ENCODE data around the gene AGXT.

Gene AGXT

GRCh38 chr2:240909216-240909974 is 40.8 kb downstream of the AGXT start:
- TF ChIP-seq POLR2A (IDR thresholded peaks at IDR 0.05; ENCODE audit: low read length), result no peak
- DNase-seq, result no peak

GRCh38 chr2:240911641-240912265 is 43.1 kb downstream of the AGXT start:
- no peak for DNase-seq
- TF ChIP-seq GATA1 (IDR thresholded peaks at IDR 0.05; ENCODE audit: low read depth, low read length), result no peak

- no peak for DNase-seq
- no peak for TF ChIP-seq POLR2A (IDR thresholded peaks at IDR 0.05; ENCODE audit: low read length)
Observed at GRCh38 chr2:240912878-240913809, 44.5 kb downstream of the AGXT start.

GRCh38 chr2:240913810-240914644 is 45.4 kb downstream of the AGXT start:
- DNase-seq, result peak; percentile 30 to 56
- no peak for TF ChIP-seq POLR2A (IDR thresholded peaks at IDR 0.05; ENCODE audit: low read length)
- TF ChIP-seq GATA1 (IDR thresholded peaks at IDR 0.05; ENCODE audit: low read depth, low read length), result no peak

- no peak for DNase-seq
Observed at GRCh38 chr2:240914645-240915525, 46.3 kb downstream of the AGXT start.

GRCh38 chr2:240915526-240916341 is 47.1 kb downstream of the AGXT start:
- TF ChIP-seq POLR2A (IDR thresholded peaks at IDR 0.05; ENCODE audit: low read length), result no peak
- TF ChIP-seq GATA1 (IDR thresholded peaks at IDR 0.05; ENCODE audit: low read depth, low read length), result no peak

More at GRCh38 chr2:240914645-240915525, 46.3 kb downstream of the AGXT start:
- TF ChIP-seq POLR2A (IDR thresholded peaks at IDR 0.05; ENCODE audit: low read length), result no peak
- no peak for TF ChIP-seq GATA1 (IDR thresholded peaks at IDR 0.05; ENCODE audit: low read depth, low read length)

GRCh38 chr2:240916571-240917008 is 48.0 kb downstream of the AGXT start:
- TF ChIP-seq GATA1 (IDR thresholded peaks at IDR 0.05; ENCODE audit: low read depth, low read length) (no peak), POLR2A (IDR thresholded peaks at IDR 0.05; ENCODE audit: low read length) (no peak)
- DNase-seq, result no peak

More at GRCh38 chr2:240915526-240916341, 47.1 kb downstream of the AGXT start:
- no peak for DNase-seq

- DNase-seq, result no peak
- no peak for TF ChIP-seq GATA1 (IDR thresholded peaks at IDR 0.05; ENCODE audit: low read depth, low read length)
- no peak for TF ChIP-seq POLR2A (IDR thresholded peaks at IDR 0.05; ENCODE audit: low read length)
Observed at GRCh38 chr2:240917009-240917683, 48.5 kb downstream of the AGXT start.

- DNase-seq, result no peak
- TF ChIP-seq POLR2A (IDR thresholded peaks at IDR 0.05; ENCODE audit: low read length) (no peak), GATA1 (IDR thresholded peaks at IDR 0.05; ENCODE audit: low read depth, low read length) (no peak)
Observed at GRCh38 chr2:240917684-240918257, 49.1 kb downstream of the AGXT start.

- no peak for DNase-seq
- no peak for TF ChIP-seq POLR2A (IDR thresholded peaks at IDR 0.05; ENCODE audit: low read length)
- TF ChIP-seq GATA1 (IDR thresholded peaks at IDR 0.05; ENCODE audit: low read depth, low read length), result no peak
Observed at GRCh38 chr2:240918258-240919091, 49.9 kb downstream of the AGXT start.
